T-helper 17 cell (primary cell): ENCODE measurements around the gene CRELD2. TPM values are rescaled to one million over a fixed set of nuclear protein-coding genes. Genes with fewer than 3 reads are reported as not detected.
"Not testable (repeated sequence)": the region's sequence is repeated elsewhere in the genome, so short reads cannot be mapped to it uniquely, and the experiment has no call there.

Experiments
- ATAC-seq: fragments of 150-1000 bp; cut with Tn5 transposase; 2 replicates; pipeline ENCODE4 v1.10.0; 2021; ENCODE audit warnings: mild to moderate bottlenecking, moderate library complexity
- DNase-seq, 3 donors: peaks; one replicate each; pipeline versions ENCODE4 v3.0.0 to v3.0.0-alpha.2; 2020 to 2021
- H3K9me3 ChIP-seq: one replicate; pipeline ENCODE4 v1.7.0; 2013; ENCODE audit warnings: low read length, mild to moderate bottlenecking; ENCODE audit not compliant: control insufficient read depth, poor library complexity, severe bottlenecking
- H3K27ac Mint-ChIP-seq: one replicate; pipeline ENCODE4 v1.8.0; 2022; ENCODE audit warnings: mild to moderate bottlenecking, moderate library complexity, mixed read lengths
- H3K27me3 Mint-ChIP-seq: one replicate; pipeline ENCODE4 v1.8.0; 2022; ENCODE audit warnings: mixed read lengths
- H3K36me3 Mint-ChIP-seq: one replicate; pipeline ENCODE4 v1.8.0; 2022; ENCODE audit warnings: low read depth, mixed read lengths
- H3K4me1 Mint-ChIP-seq: one replicate; pipeline ENCODE4 v1.8.0; 2022; ENCODE audit warnings: mild to moderate bottlenecking, mixed read lengths
- H3K4me3 Mint-ChIP-seq: one replicate; pipeline ENCODE4 v1.8.0; 2022; ENCODE audit warnings: mild to moderate bottlenecking, moderate library complexity, mixed read lengths
- total RNA-seq, 4 donors: library from RNA in 2 of 4; stranded (reverse) in 2 of 4; gene quantifications; one replicate each; pipeline ENCODE4 v1.2.3 and lab custom pipeline; 2022 to 2026

The CRELD2 gene
- total RNA-seq, 2 donors from 2014 or later, result 28.1 to 36.7 TPM

DNA sequence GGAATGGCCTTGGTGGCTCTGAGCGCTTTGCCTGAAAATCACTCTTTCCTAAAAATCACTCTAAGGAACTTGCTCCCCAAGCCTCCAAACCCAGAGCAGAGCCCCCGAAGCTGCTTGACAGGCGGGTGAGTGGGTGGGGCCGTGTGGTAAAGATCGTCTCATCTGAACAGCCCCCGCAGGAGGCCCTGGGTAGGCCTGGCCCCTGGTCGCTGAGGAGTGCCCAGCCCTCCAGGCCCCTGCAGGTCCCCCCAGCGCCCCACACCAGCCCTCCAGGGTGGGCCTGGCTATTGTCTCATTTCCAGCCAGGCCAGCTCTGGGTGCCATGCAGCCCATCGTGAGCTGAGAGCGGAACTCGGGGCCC is 25.0 kb downstream of the CRELD2 start:
- Mint-ChIP-seq H3K27ac (no peak overlapping the region), H3K4me3 (no peak overlapping the region), H3K36me3 (no peaks in the 10 kb centered on the region), H3K4me1 (peaks cover 9% of the 10 kb centered on the region), H3K27me3 (no peaks in the 10 kb centered on the region)
- H3K9me3 ChIP-seq, result no peaks in the 10 kb centered on the region
- no peak for ATAC-seq
- no peak for DNase-seq

GRCh38 chr22:49943771-49944398 is 25.5 kb downstream of the CRELD2 start:
- Mint-ChIP-seq H3K4me3 (no peak overlapping the region), H3K36me3 (no peaks in the 10 kb centered on the region), H3K27me3 (no peaks in the 10 kb centered on the region), H3K27ac (peak overlapping the region; percentile 8), H3K4me1 (peaks cover 9% of the 10 kb centered on the region)
- H3K9me3 ChIP-seq, result no peaks in the 10 kb centered on the region
- DNase-seq, result no peak
- ATAC-seq, result no peak

- no peak overlapping the region for H3K4me3 Mint-ChIP-seq
These were observed 26.0 kb downstream of the CRELD2 start for GRCh38 chr22:49944399-49944891.

DNA sequence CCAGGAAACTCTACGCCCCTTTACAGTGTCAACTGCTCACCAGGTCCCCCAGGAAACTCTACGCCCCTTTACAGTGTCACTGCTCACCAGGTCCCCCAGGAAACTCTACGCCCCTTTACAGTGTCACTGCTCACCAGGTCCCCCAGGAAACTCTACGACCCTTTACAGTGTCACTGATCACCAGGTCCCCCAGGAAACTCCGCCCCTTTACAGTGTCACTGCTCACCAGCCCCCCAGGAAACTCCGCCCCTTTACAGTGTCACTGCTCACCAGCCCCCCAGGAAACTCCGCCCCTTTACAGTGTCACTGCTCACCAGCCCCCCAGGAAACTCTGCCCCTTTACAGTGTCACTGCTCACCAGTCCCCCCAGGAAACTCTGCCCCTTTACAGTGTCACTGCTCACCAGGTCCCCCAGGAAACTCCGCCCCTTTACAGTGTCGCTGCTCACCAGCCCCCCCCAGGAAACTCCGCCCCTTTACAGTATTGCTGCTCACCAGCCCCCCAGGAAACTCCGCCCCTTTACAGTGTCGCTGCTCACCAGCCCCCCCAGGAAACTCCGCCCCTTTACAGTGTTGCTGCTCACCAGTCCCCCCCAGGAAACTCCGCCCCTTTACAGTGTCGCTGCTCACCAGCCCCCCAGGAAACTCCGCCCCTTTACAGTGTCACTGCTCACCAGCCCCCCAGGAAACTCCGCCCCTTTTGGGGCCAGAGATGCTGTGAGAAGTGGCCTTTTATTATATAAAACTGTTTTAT is 26.8 kb downstream of the CRELD2 start:
- not testable (repeated sequence) for H3K36me3 Mint-ChIP-seq, H3K4me3 Mint-ChIP-seq, H3K27me3 Mint-ChIP-seq, H3K9me3 ChIP-seq, H3K4me1 Mint-ChIP-seq
- H3K27ac Mint-ChIP-seq, result peak overlapping the region; percentile 87
- DNase-seq, result peak in 1 of 3 donors; percentile 46
- ATAC-seq, result peak; percentile 64

More at GRCh38 chr22:49944399-49944891, 26.0 kb downstream of the CRELD2 start:
- no peaks in the 10 kb centered on the region for H3K9me3 ChIP-seq
- Mint-ChIP-seq H3K4me1 (peaks cover 9% of the 10 kb centered on the region), H3K27ac (peak overlapping the region; percentile 8), H3K36me3 (no peaks in the 10 kb centered on the region), H3K27me3 (no peaks in the 10 kb centered on the region)
- DNase-seq (no peak), ATAC-seq (peak; percentile 27)

- DNase-seq (no peak), ATAC-seq (no peak)
- H3K27me3 Mint-ChIP-seq, result no peaks in the 10 kb centered on the region
- H3K4me3 Mint-ChIP-seq, result no peak overlapping the region
- no peaks in the 10 kb centered on the region for H3K36me3 Mint-ChIP-seq
- H3K9me3 ChIP-seq, result no peaks in the 10 kb centered on the region
- H3K4me1 Mint-ChIP-seq, result peaks cover 4% of the 10 kb centered on the region
- H3K27ac Mint-ChIP-seq, result peak overlapping the region; percentile 87
These were observed 28.3 kb downstream of the CRELD2 start for GRCh38 chr22:49946612-49947295.

DNA sequence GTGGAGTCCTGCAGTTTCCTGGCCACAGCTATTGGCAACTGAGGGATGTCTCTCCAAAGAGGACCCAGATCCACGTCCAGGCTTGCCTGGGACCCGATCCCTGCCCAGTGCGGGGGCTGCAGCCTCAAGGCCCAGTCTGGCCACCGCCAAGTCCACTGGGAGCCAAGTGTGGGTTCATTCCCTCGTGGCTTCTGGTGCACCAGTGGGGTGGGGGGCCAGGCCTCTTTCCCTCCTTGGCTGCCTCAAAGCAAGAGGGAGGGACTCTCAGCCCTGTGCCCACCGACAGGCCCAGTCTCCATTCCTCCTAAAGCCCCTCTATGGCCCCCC is 28.8 kb downstream of the CRELD2 start:
- Mint-ChIP-seq H3K36me3 (no peaks in the 10 kb centered on the region), H3K4me1 (peaks cover 4% of the 10 kb centered on the region), H3K27ac (no peak overlapping the region), H3K4me3 (no peak overlapping the region), H3K27me3 (no peaks in the 10 kb centered on the region)
- H3K9me3 ChIP-seq, result no peaks in the 10 kb centered on the region
- no peak for ATAC-seq
- DNase-seq, result no peak

GRCh38 chr22:49948116-49948957 is 29.9 kb downstream of the CRELD2 start:
- no peak overlapping the region for H3K27ac Mint-ChIP-seq
- H3K9me3 ChIP-seq, result no peaks in the 10 kb centered on the region
- H3K4me3 Mint-ChIP-seq, result no peak overlapping the region
- H3K4me1 Mint-ChIP-seq, result peaks cover 4% of the 10 kb centered on the region
- ATAC-seq (no peak), DNase-seq (no peak)
- H3K27me3 Mint-ChIP-seq, result no peaks in the 10 kb centered on the region
- H3K36me3 Mint-ChIP-seq, result no peaks in the 10 kb centered on the region

GRCh38 chr22:49948958-49949913 is 30.8 kb downstream of the CRELD2 start:
- H3K9me3 ChIP-seq, result no peaks in the 10 kb centered on the region
- ATAC-seq (no peak), DNase-seq (no peak)
- H3K27me3 Mint-ChIP-seq, result no peaks in the 10 kb centered on the region
- no peak overlapping the region for H3K27ac Mint-ChIP-seq
- H3K36me3 Mint-ChIP-seq, result no peaks in the 10 kb centered on the region
- H3K4me3 Mint-ChIP-seq, result no peak overlapping the region
- peaks cover 4% of the 10 kb centered on the region for H3K4me1 Mint-ChIP-seq

DNA sequence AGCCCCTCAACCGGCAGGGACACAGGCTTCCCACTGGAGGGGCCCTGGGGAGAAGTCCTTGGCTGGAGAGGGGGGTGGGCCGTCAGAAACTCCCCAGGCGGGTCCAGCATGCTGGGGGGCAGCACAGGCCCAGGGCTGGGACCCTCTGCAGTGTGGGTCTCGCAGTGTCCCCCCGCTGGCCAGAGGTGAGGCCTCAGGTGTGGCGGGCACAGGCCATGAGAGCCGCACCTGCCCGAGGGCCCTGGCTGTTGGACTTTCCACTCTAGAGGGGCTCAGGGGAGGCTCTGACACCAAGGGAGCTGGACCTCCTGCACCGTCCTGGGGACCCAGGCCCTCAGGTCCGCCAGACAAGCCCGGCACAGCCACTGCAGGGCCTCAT is 31.5 kb downstream of the CRELD2 start:
- DNase-seq (no peak), ATAC-seq (no peak)
- H3K4me3 Mint-ChIP-seq, result no peak overlapping the region
- no peaks in the 10 kb centered on the region for H3K9me3 ChIP-seq
- H3K36me3 Mint-ChIP-seq, result no peaks in the 10 kb centered on the region
- H3K27me3 Mint-ChIP-seq, result no peaks in the 10 kb centered on the region
- H3K27ac Mint-ChIP-seq, result no peak overlapping the region
- H3K4me1 Mint-ChIP-seq, result peaks cover 4% of the 10 kb centered on the region

DNA sequence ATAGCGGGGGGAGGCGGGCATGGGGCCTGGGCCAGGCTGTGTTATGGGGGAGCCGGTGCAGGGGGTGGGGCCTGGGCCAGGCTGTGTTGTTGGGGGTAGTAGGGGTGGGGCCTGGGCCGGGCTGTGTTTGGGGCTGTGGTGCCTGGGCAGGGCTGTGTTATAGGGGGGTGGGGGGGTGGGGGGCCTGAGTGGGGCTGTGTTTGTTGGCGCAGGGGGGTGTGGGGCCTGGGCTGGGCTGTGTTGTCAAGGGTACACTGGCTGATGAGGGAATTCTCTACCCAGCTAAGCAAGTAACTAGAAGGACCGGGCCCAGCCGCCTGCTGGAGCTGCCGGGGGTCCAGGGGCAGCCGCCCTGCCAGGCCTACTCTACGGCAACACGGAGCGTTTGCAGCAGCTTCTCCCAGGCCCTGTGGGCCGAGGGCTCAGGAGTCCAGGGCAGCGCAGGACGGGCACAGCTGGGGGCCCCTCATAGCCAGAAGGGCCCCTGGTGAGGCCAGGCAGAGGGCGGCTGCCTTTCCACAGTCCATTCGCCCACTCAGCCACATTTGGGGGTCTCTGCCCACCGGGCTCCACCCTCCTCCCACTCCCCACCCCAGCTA is 32.1 kb downstream of the CRELD2 start:
- no peak overlapping the region for H3K27ac Mint-ChIP-seq
- H3K9me3 ChIP-seq, result no peaks in the 10 kb centered on the region
- no peaks in the 10 kb centered on the region for H3K27me3 Mint-ChIP-seq
- DNase-seq (no peak), ATAC-seq (no peak)
- no peak overlapping the region for H3K4me3 Mint-ChIP-seq
- H3K4me1 Mint-ChIP-seq, result peaks cover 4% of the 10 kb centered on the region
- H3K36me3 Mint-ChIP-seq, result no peaks in the 10 kb centered on the region

- ATAC-seq (no peak), DNase-seq (no peak)
- Mint-ChIP-seq H3K27me3 (no peaks in the 10 kb centered on the region), H3K4me1 (no peaks in the 10 kb centered on the region), H3K27ac (no peak overlapping the region), H3K36me3 (no peaks in the 10 kb centered on the region), H3K4me3 (no peak overlapping the region)
- H3K9me3 ChIP-seq, result no peaks in the 10 kb centered on the region
These were observed 32.7 kb downstream of the CRELD2 start for GRCh38 chr22:49951000-49951677.

- DNase-seq, result no peak
- H3K9me3 ChIP-seq, result no peaks in the 10 kb centered on the region
- Mint-ChIP-seq H3K27me3 (no peaks in the 10 kb centered on the region), H3K4me1 (no peaks in the 10 kb centered on the region), H3K27ac (no peak overlapping the region), H3K4me3 (no peak overlapping the region), H3K36me3 (no peaks in the 10 kb centered on the region)
- ATAC-seq, result no peak
These were observed 33.2 kb downstream of the CRELD2 start for GRCh38 chr22:49951678-49951985.
